ENCODE measurements around the gene LDLRAD3. TPM values are rescaled to one million over a fixed set of nuclear protein-coding genes. Genes with fewer than 3 reads are reported as not detected.

The LDLRAD3 gene
- total RNA-seq, 1 experiment from 2014 or later, result 55.7 TPM

GRCh38 chr11:36210529-36210928, 266.7 kb downstream of the LDLRAD3 start:
- peak; percentile 45 for DNase-seq (ENCODE audit: unreplicated experiment)
- no peak for TF ChIP-seq CTCF (IDR thresholded peaks at IDR 0.05; ENCODE audit: unreplicated experiment)
- ChIA-PET POLR2A (interaction anchor here (1.0 to 1.2 kb wide), 3 partner anchors 16 to 591 kb away, joined by 3 to 4 read pairs (median 4); no protein-coding TSS in a partner anchor), CTCF (no interaction called here)
- H3K4me1 Mint-ChIP-seq (ENCODE audit: insufficient read depth, unreplicated experiment), result peaks cover 31% of the 10 kb centered on the region
- no peak overlapping the region for H3K27ac Mint-ChIP-seq (ENCODE audit: low read depth, unreplicated experiment)
- no TSS peak for BruUV-seq (replicated peaks)
- H3K36me3 Mint-ChIP-seq (ENCODE audit: insufficient read depth, unreplicated experiment), result peaks cover 32% of the 10 kb centered on the region
- H3K27me3 Mint-ChIP-seq (ENCODE audit: insufficient read depth, unreplicated experiment), result no peaks in the 10 kb centered on the region
- H3K9me3 Mint-ChIP-seq (ENCODE audit: unreplicated experiment), result no peaks in the 10 kb centered on the region
- no peak overlapping the region for H3K4me3 Mint-ChIP-seq (ENCODE audit: unreplicated experiment)
- intact Hi-C loops (cut with micrococcal nuclease), result no loop called here

GRCh38 chr11:36211761-36212430, 268.0 kb downstream of the LDLRAD3 start:
- Mint-ChIP-seq H3K4me1 (ENCODE audit: insufficient read depth, unreplicated experiment) (peaks cover 31% of the 10 kb centered on the region), H3K4me3 (ENCODE audit: unreplicated experiment) (no peak overlapping the region), H3K27ac (ENCODE audit: low read depth, unreplicated experiment) (no peak overlapping the region), H3K9me3 (ENCODE audit: unreplicated experiment) (no peaks in the 10 kb centered on the region), H3K27me3 (ENCODE audit: insufficient read depth, unreplicated experiment) (no peaks in the 10 kb centered on the region), H3K36me3 (ENCODE audit: insufficient read depth, unreplicated experiment) (peaks cover 27% of the 10 kb centered on the region)
- ChIA-PET POLR2A (interaction anchor here (0.9 to 1.2 kb wide), 3 partner anchors 17 to 127 kb away, joined by 3 to 4 read pairs (median 3); no protein-coding TSS in a partner anchor), CTCF (interaction anchor here (0.7 to 1.4 kb wide), 3 partner anchors 14 to 51 kb away, joined by 3 to 5 read pairs (median 4); no protein-coding TSS in a partner anchor)
- no peak for DNase-seq (ENCODE audit: unreplicated experiment)
- intact Hi-C loops (cut with micrococcal nuclease), result no loop called here
- no TSS peak for BruUV-seq (replicated peaks)
- TF ChIP-seq CTCF (IDR thresholded peaks at IDR 0.05; ENCODE audit: unreplicated experiment), result no peak

- intact Hi-C loops (cut with micrococcal nuclease), result no loop called here
- Mint-ChIP-seq H3K4me3 (ENCODE audit: unreplicated experiment) (no peak overlapping the region), H3K9me3 (ENCODE audit: unreplicated experiment) (no peaks in the 10 kb centered on the region), H3K4me1 (ENCODE audit: insufficient read depth, unreplicated experiment) (peaks cover 31% of the 10 kb centered on the region), H3K27ac (ENCODE audit: low read depth, unreplicated experiment) (no peak overlapping the region), H3K27me3 (ENCODE audit: insufficient read depth, unreplicated experiment) (no peaks in the 10 kb centered on the region), H3K36me3 (ENCODE audit: insufficient read depth, unreplicated experiment) (peaks cover 30% of the 10 kb centered on the region)
- no peak for TF ChIP-seq CTCF (IDR thresholded peaks at IDR 0.05; ENCODE audit: unreplicated experiment)
- BruUV-seq (replicated peaks), result no TSS peak
- DNase-seq (ENCODE audit: unreplicated experiment), result no peak
- POLR2A ChIA-PET, result no interaction called here
- CTCF ChIA-PET, result interaction anchor here (0.7 kb wide), 1 partner anchor 13 kb away, joined by 4 read pairs; no protein-coding TSS in a partner anchor
Measured at GRCh38 chr11:36212564-36213392, 268.9 kb downstream of the LDLRAD3 start.

- peaks cover 31% of the 10 kb centered on the region for H3K4me1 Mint-ChIP-seq (ENCODE audit: insufficient read depth, unreplicated experiment)
- no peak for TF ChIP-seq CTCF (IDR thresholded peaks at IDR 0.05; ENCODE audit: unreplicated experiment)
- ChIA-PET POLR2A (interaction anchor here (0.6 kb wide), 1 partner anchor 122 kb away, joined by 3 read pairs; no protein-coding TSS in a partner anchor), CTCF (no interaction called here)
- no peak for DNase-seq (ENCODE audit: unreplicated experiment)
- H3K4me3 Mint-ChIP-seq (ENCODE audit: unreplicated experiment), result no peak overlapping the region
- intact Hi-C loops (cut with micrococcal nuclease), result no loop called here
- peaks cover 36% of the 10 kb centered on the region for H3K36me3 Mint-ChIP-seq (ENCODE audit: insufficient read depth, unreplicated experiment)
- peak overlapping the region; percentile 88 for H3K27ac Mint-ChIP-seq (ENCODE audit: low read depth, unreplicated experiment)
- H3K27me3 Mint-ChIP-seq (ENCODE audit: insufficient read depth, unreplicated experiment), result no peaks in the 10 kb centered on the region
- H3K9me3 Mint-ChIP-seq (ENCODE audit: unreplicated experiment), result peaks cover under 1% of the 10 kb centered on the region
- no TSS peak for BruUV-seq (replicated peaks)
Measured at GRCh38 chr11:36213393-36213840, 269.6 kb downstream of the LDLRAD3 start.
